GM23338 (cell line): ENCODE data around the gene ZNF48. TPM values are rescaled to one million over a fixed set of nuclear protein-coding genes. Genes with fewer than 3 reads are reported as not detected.

Source experiments
- ATAC-seq: fragments of 200-7000 bp; cut with Tn5 transposase; 3 replicates; pipeline ENCODE4 v1.9.1; 2020
- DNase-seq: peaks from one replicate; pipeline ENCODE4 v3.0.0-alpha.2; 2015; ENCODE audit warnings: low spot score
- H2AFZ ChIP-seq: fragments of 200-600 bp; sonication (generic); 2 replicates; pipeline ENCODE4 v1.8.0; 2016; ENCODE audit warnings: antibody characterized with exemption, mild to moderate bottlenecking, moderate library complexity
- H3F3A ChIP-seq: fragments of 200-600 bp; sonication (generic); replicated peaks from 2 replicates; pipeline ENCODE4 v1.8.0; 2017; ENCODE audit warnings: antibody characterized with exemption, mixed run types, low read depth
- H3K27ac ChIP-seq: fragments of 200-600 bp; sonication (generic); 2 replicates; pipeline ENCODE4 v1.6.1; 2016; ENCODE audit warnings: low read depth
- H3K27me3 ChIP-seq: fragments of 200-600 bp; sonication (generic); 2 replicates; pipeline ENCODE4 v1.8.0; 2016; ENCODE audit warnings: mild to moderate bottlenecking, mixed run types, moderate library complexity; ENCODE audit not compliant: insufficient read depth
- H3K36me3 ChIP-seq: fragments of 200-600 bp; sonication (generic); 2 replicates; pipeline ENCODE4 v1.8.0; 2016; ENCODE audit warnings: mild to moderate bottlenecking; ENCODE audit not compliant: insufficient read depth
- H3K4me1 ChIP-seq: fragments of 200-600 bp; sonication (generic); 2 replicates; pipeline ENCODE4 v1.8.0; 2016; ENCODE audit warnings: mild to moderate bottlenecking, moderate library complexity; ENCODE audit not compliant: insufficient read depth
- H3K4me2 ChIP-seq: fragments of 200-600 bp; sonication (generic); 2 replicates; pipeline ENCODE4 v1.7.1; 2017; ENCODE audit warnings: mixed run types
- H3K4me3 ChIP-seq: fragments of 200-600 bp; sonication (generic); 2 replicates; pipeline ENCODE4 v1.6.1; 2016; ENCODE audit warnings: mixed run types
- H3K79me2 ChIP-seq: fragments of 200-600 bp; sonication (generic); replicated peaks from 2 replicates; pipeline ENCODE4 v1.8.0; 2017; ENCODE audit warnings: mild to moderate bottlenecking; ENCODE audit not compliant: insufficient read depth
- H3K9me2 ChIP-seq: fragments of 200-600 bp; sonication (generic); 2 replicates; pipeline ENCODE4 v1.8.0; 2017; ENCODE audit not compliant: insufficient read depth
- H4K20me1 ChIP-seq: fragments of 200-600 bp; sonication (generic); replicated peaks from 2 replicates; pipeline ENCODE4 v1.8.0; 2017; ENCODE audit warnings: mild to moderate bottlenecking; ENCODE audit not compliant: insufficient read depth
- H3K27ac Mint-ChIP-seq: 2 replicates; pipeline ENCODE4 v1.8.0; 2020; ENCODE audit warnings: inconsistent platforms, mild to moderate bottlenecking, moderate library complexity, mixed read lengths
- H3K27me3 Mint-ChIP-seq: 3 replicates; pipeline ENCODE4 v1.8.0; 2022; ENCODE audit warnings: low read depth, mild to moderate bottlenecking, moderate library complexity, mixed read lengths, inconsistent platforms; ENCODE audit not compliant: insufficient read depth, poor library complexity
- H3K36me3 Mint-ChIP-seq: 3 replicates; pipeline ENCODE4 v1.8.0; 2021; ENCODE audit warnings: low read depth, mild to moderate bottlenecking, inconsistent platforms, moderate library complexity, mixed read lengths
- H3K4me1 Mint-ChIP-seq: 3 replicates; pipeline ENCODE4 v1.8.0; 2020; ENCODE audit warnings: mild to moderate bottlenecking, inconsistent platforms, mixed read lengths
- H3K4me3 Mint-ChIP-seq: 3 replicates; pipeline ENCODE4 v1.8.0; 2021; ENCODE audit warnings: moderate library complexity, mild to moderate bottlenecking, inconsistent platforms, mixed read lengths
- H3K9me3 Mint-ChIP-seq: 3 replicates; pipeline ENCODE4 v1.8.0; 2020; ENCODE audit warnings: moderate library complexity, mild to moderate bottlenecking, inconsistent platforms, mixed read lengths
- CREB1 ChIP-seq: fragments of 250-450 bp; sonication (Bioruptor Pico); IDR thresholded peaks from 2 replicates; pipeline ENCODE4 v1.5.0; 2020; ENCODE audit warnings: low read depth, mild to moderate bottlenecking, moderate library complexity
- CTCF ChIP-seq, 2 experiments: fragments of 200-600 bp in 1 of 2; sonication (generic) in 1 of 2; conservative IDR thresholded peaks; 2 replicates each; pipeline versions ENCODE4 v1.5.1 to v1.6.1; 2016 to 2017; ENCODE audit warnings: antibody characterized with exemption in 2 of 2, low read depth in 2 of 2, mild to moderate bottlenecking in 2 of 2, moderate library complexity in 1 of 2
- ETS1 ChIP-seq: IDR thresholded peaks from 2 replicates; pipeline ENCODE4 v1.6.1; 2016; ENCODE audit warnings: antibody characterized with exemption
- EZH2 ChIP-seq: fragments of 200-600 bp; sonication (generic); IDR thresholded peaks from one replicate; pipeline ENCODE4 v1.8.0; 2017; ENCODE audit warnings: antibody characterized with exemption, mild to moderate bottlenecking, low read depth; ENCODE audit not compliant: unreplicated experiment
- EZH2phosphoT487 ChIP-seq: fragments of 200-600 bp; sonication (generic); IDR thresholded peaks from one replicate; pipeline ENCODE4 v1.8.1; 2018; ENCODE audit warnings: antibody characterized with exemption; ENCODE audit not compliant: unreplicated experiment
- JUNB ChIP-seq: IDR thresholded peaks from one replicate; pipeline ENCODE4 v1.6.1; 2016; ENCODE audit warnings: antibody characterized with exemption; ENCODE audit not compliant: unreplicated experiment
- NANOG ChIP-seq: IDR thresholded peaks from 2 replicates; pipeline ENCODE4 v1.6.1; 2016; ENCODE audit warnings: antibody characterized with exemption, borderline replicate concordance
- POLR2AphosphoS5 ChIP-seq: IDR thresholded peaks from 2 replicates; pipeline ENCODE4 v1.6.1; 2016; ENCODE audit warnings: antibody characterized with exemption, low read depth
- REST ChIP-seq: IDR thresholded peaks from one replicate; pipeline ENCODE4 v1.6.1; 2018; ENCODE audit warnings: antibody characterized with exemption; ENCODE audit not compliant: unreplicated experiment
- STAT1 ChIP-seq: IDR thresholded peaks from one replicate; pipeline ENCODE4 v1.6.1; 2016; ENCODE audit warnings: antibody characterized with exemption; ENCODE audit not compliant: unreplicated experiment
- ZNF114 ChIP-seq: fragments of 250-450 bp; sonication (Bioruptor Pico); IDR thresholded peaks from 2 replicates; pipeline ENCODE4 v1.5.0; 2020; ENCODE audit warnings: mild to moderate bottlenecking, moderate library complexity
- ZNF331 ChIP-seq: fragments of 250-450 bp; sonication (Bioruptor Pico); IDR thresholded peaks from 2 replicates; pipeline ENCODE4 v1.5.0; 2020; ENCODE audit warnings: low read depth, mild to moderate bottlenecking, moderate library complexity
- ZNF462 ChIP-seq: fragments of 250-450 bp; sonication (Bioruptor Pico); IDR thresholded peaks from 2 replicates; pipeline ENCODE4 v1.5.0; 2020; ENCODE audit warnings: mild to moderate bottlenecking, moderate library complexity
- polyA plus RNA-seq: library from polyadenylated mRNA; unstranded; fragments of >200 nt; fragmentation: Nextera tagmentation; extraction: Ambion mirVana; gene quantifications from 2 replicates; pipeline ENCODE4 v1.2.1, GENCODE V29; 2016
- total RNA-seq: library from RNA; depleted of rRNA; stranded (reverse); fragments of >200 nt; shearing (Covaris generic); gene quantifications from 2 replicates; pipeline ENCODE4 v1.2.3, GENCODE V29; 2014

Gene ZNF48
- total and polyA plus RNA-seq, 2 experiments from 2014 or later: 4.8 to 44.3 TPM

GRCh38 chr16:30434852-30435251, 39.6 kb downstream of the ZNF48 start:
- Histone ChIP-seq H3K4me3 (no peak overlapping the region), H3K36me3 (no peaks in the 10 kb centered on the region), H3K4me1 (peaks cover 5% of the 10 kb centered on the region; the same call in 1 of the 2 replicates), H3F3A (peaks cover 6% of the 10 kb centered on the region; the same call in 1 of the 2 replicates), H3K27me3 (0 out of 2 replicates have a peak, but pooled peaks cover 3% of the 10 kb centered on the region), H3K9me2 (no peaks in the 10 kb centered on the region), H3K79me2 (no peaks in the 10 kb centered on the region), H3K4me2 (no peak overlapping the region), H2AFZ (no peak overlapping the region), H3K27ac (no peak overlapping the region), H4K20me1 (no peaks in the 10 kb centered on the region; the same call in 1 of the 2 replicates)
- Mint-ChIP-seq H3K27ac (no peak overlapping the region), H3K27me3 (peaks cover 11% of the 10 kb centered on the region), H3K9me3 (no peaks in the 10 kb centered on the region; the same call in 2 of the 3 replicates), H3K4me3 (no peak overlapping the region), H3K4me1 (peaks cover 4% of the 10 kb centered on the region; the same call in 2 of the 3 replicates), H3K36me3 (no peaks in the 10 kb centered on the region)
- no peak for TF ChIP-seq ZNF114
- TF ChIP-seq ETS1: no peak
- no peak for TF ChIP-seq CREB1
- TF ChIP-seq CTCF (conservative IDR thresholded peaks at IDR 0.05; ENCODE audit: low read depth in 2 of 2): no peak
- no peak for TF ChIP-seq REST
- no peak for TF ChIP-seq ZNF462
- no peak for TF ChIP-seq STAT1
- no peak for TF ChIP-seq EZH2phosphoT487
- TF ChIP-seq JUNB: no peak
- no peak for TF ChIP-seq NANOG
- TF ChIP-seq ZNF331 (CRISPR knock-in tag): no peak
- no peak for TF ChIP-seq EZH2
- no peak for TF ChIP-seq POLR2AphosphoS5
- DNase-seq (no peak), ATAC-seq (no peak)
